GM19395 (cell line): ENCODE results near the gene MORF4L1.
"Not testable (repeated sequence)": the region's sequence is repeated elsewhere in the genome, so short reads cannot be mapped to it uniquely, and the experiment has no call there.

ENCODE experiments used
- ATAC-seq: cut with Tn5 transposase; IDR thresholded peaks from one replicate; pipeline ENCODE4 v1.9.1; 2021; ENCODE audit warnings: mild to moderate bottlenecking, moderate library complexity; ENCODE audit not compliant: unreplicated experiment

The MORF4L1 gene

GRCh38 chr15:78872155-78872971, at the start of gene MORF4L1:
Gene MORF4L1, plus strand, starts transcription at chr15:78872890. Its CDS starts 128 bp downstream, at chr15:78873018.
- peak; percentile 67 for ATAC-seq

GRCh38 chr15:78828920-78829319, 43.8 kb upstream of the MORF4L1 start:
- no peak for ATAC-seq

GRCh38 chr15:78830514-78831228, 42.0 kb upstream of the MORF4L1 start:
- ATAC-seq: no peak

- no peak for ATAC-seq
Observed at GRCh38 chr15:78831229-78832207, 41.2 kb upstream of the MORF4L1 start.

GRCh38 chr15:78836333-78836732, 36.4 kb upstream of the MORF4L1 start:
- ATAC-seq: no peak

- ATAC-seq: no peak
Observed at GRCh38 chr15:78837131-78837530, 35.6 kb upstream of the MORF4L1 start.

- ATAC-seq: no peak
Observed at GRCh38 chr15:78837543-78837942, 35.1 kb upstream of the MORF4L1 start.

- no peak for ATAC-seq
Observed at GRCh38 chr15:78838489-78838888, 34.2 kb upstream of the MORF4L1 start.

GRCh38 chr15:78839151-78839550, 33.5 kb upstream of the MORF4L1 start:
- not testable (repeated sequence) for ATAC-seq

- ATAC-seq: no peak
Observed at GRCh38 chr15:78840661-78841375, 31.9 kb upstream of the MORF4L1 start.

GRCh38 chr15:78841376-78841706, 31.3 kb upstream of the MORF4L1 start:
- no peak for ATAC-seq

- no peak for ATAC-seq
Observed at GRCh38 chr15:78841891-78842290, 30.8 kb upstream of the MORF4L1 start.

GRCh38 chr15:78842519-78842918, 30.2 kb upstream of the MORF4L1 start:
- ATAC-seq: no peak

- not testable (repeated sequence) for ATAC-seq
Observed at GRCh38 chr15:78846906-78847305, 25.8 kb upstream of the MORF4L1 start.

GRCh38 chr15:78847387-78847906, 25.2 kb upstream of the MORF4L1 start:
- ATAC-seq: not testable (repeated sequence)

- no peak for ATAC-seq
Observed at GRCh38 chr15:78850352-78850751, 22.3 kb upstream of the MORF4L1 start.

- ATAC-seq: no peak
Observed at GRCh38 chr15:78850941-78851755, 21.5 kb upstream of the MORF4L1 start.

GRCh38 chr15:78853500-78853899, 19.2 kb upstream of the MORF4L1 start:
- no peak for ATAC-seq

- ATAC-seq: no peak
Observed at GRCh38 chr15:78854833-78855372, 17.8 kb upstream of the MORF4L1 start.
